Calu3 (cell line): ENCODE measurements around the gene CNGA4. TPM values are rescaled to one million over a fixed set of nuclear protein-coding genes. Genes with fewer than 3 reads are reported as not detected.
A peak's percentile ranks its signal among the peaks of the same experiment; 100 is the strongest.

Experiments
- BruUV-seq: library from RNA; stranded (reverse); fragments of 400-500 nt; replicated peaks from 2 replicates; lab custom pipeline; 2021; lab: Mats Ljungman, UMichigan
- CTCF ChIA-PET: fragments of 300-600 bp; sonication (Branson Sonifier 250); formaldehyde crosslinking; loops from one replicate; lab custom pipeline; 2022; ENCODE audit warnings: antibody characterized with exemption; lab: Charles Lee
- DNase-seq: peaks from one replicate; pipeline ENCODE4 v3.0.0; 2022
- H3K27ac Mint-ChIP-seq: one replicate; pipeline ENCODE4 v1.8.0; 2022; ENCODE audit warnings: mixed read lengths; ENCODE audit not compliant: unreplicated experiment
- H3K27me3 Mint-ChIP-seq: one replicate; pipeline ENCODE4 v1.8.0; 2022; ENCODE audit warnings: mixed read lengths; ENCODE audit not compliant: unreplicated experiment
- H3K36me3 Mint-ChIP-seq: one replicate; pipeline ENCODE4 v1.8.0; 2022; ENCODE audit warnings: mild to moderate bottlenecking, moderate library complexity, mixed read lengths; ENCODE audit not compliant: insufficient read depth, unreplicated experiment
- H3K4me1 Mint-ChIP-seq: one replicate; pipeline ENCODE4 v1.8.0; 2022; ENCODE audit warnings: mild to moderate bottlenecking, low read depth, mixed read lengths; ENCODE audit not compliant: unreplicated experiment
- H3K4me3 Mint-ChIP-seq: one replicate; pipeline ENCODE4 v1.8.0; 2022; ENCODE audit warnings: mild to moderate bottlenecking, low read depth, moderate library complexity, mixed read lengths; ENCODE audit not compliant: unreplicated experiment
- H3K9me3 Mint-ChIP-seq: one replicate; pipeline ENCODE4 v1.8.0; 2022; ENCODE audit warnings: low read depth, mixed read lengths; ENCODE audit not compliant: unreplicated experiment
- CTCF ChIP-seq: fragments of 200-600 bp; IDR thresholded peaks from one replicate; pipeline ENCODE4 v1.8.0; 2022; ENCODE audit warnings: antibody characterized with exemption; ENCODE audit not compliant: unreplicated experiment
- intact Hi-C: fragments of 100-400 bp; cut with micrococcal nuclease; formaldehyde crosslinking; loops from one replicate; pipeline ENCODE4 v1.10.0; 2022; ENCODE audit not compliant: unreplicated experiment
- total RNA-seq: library from RNA; stranded (reverse); gene quantifications from 2 replicates; pipeline ENCODE4 v1.2.3, GENCODE V29; 2022

Gene CNGA4
- total RNA-seq, 1 experiment from 2014 or later = not detected

- no TSS peak for BruUV-seq
- DNase-seq = peak; percentile 18
- no peaks in the 10 kb centered on the region for H3K9me3 Mint-ChIP-seq
- H3K36me3 Mint-ChIP-seq = peaks cover 17% of the 10 kb centered on the region
- H3K4me3 Mint-ChIP-seq = no peak overlapping the region
- CTCF ChIA-PET = interaction anchor here (0.7 to 1.2 kb wide), 2 partner anchors 24 to 30 kb away, joined by 7 read pairs; no protein-coding TSS in a partner anchor
- no peaks in the 10 kb centered on the region for H3K27me3 Mint-ChIP-seq
- TF ChIP-seq CTCF = no peak
- intact Hi-C loops = no loop called here
- peak overlapping the region; percentile 28 for H3K27ac Mint-ChIP-seq
- peaks cover 71% of the 10 kb centered on the region for H3K4me1 Mint-ChIP-seq
Measured at GRCh38 chr11:6229911-6230310, 9.0 kb upstream of the CNGA4 start.

GRCh38 chr11:6232899-6233298, 6.0 kb upstream of the CNGA4 start:
- Mint-ChIP-seq H3K36me3 (peaks cover 23% of the 10 kb centered on the region), H3K4me3 (peak overlapping the region; percentile 95), H3K4me1 (peaks cover 43% of the 10 kb centered on the region), H3K27me3 (no peaks in the 10 kb centered on the region), H3K27ac (peak overlapping the region; percentile 57), H3K9me3 (no peaks in the 10 kb centered on the region)
- CTCF ChIA-PET = no interaction called here
- no peak for TF ChIP-seq CTCF
- BruUV-seq = no TSS peak
- intact Hi-C loops = no loop called here
- no peak for DNase-seq

- H3K36me3 Mint-ChIP-seq = peaks cover 23% of the 10 kb centered on the region
- peak overlapping the region; percentile 95 for H3K4me3 Mint-ChIP-seq
- no peak for TF ChIP-seq CTCF
- peaks cover 38% of the 10 kb centered on the region for H3K4me1 Mint-ChIP-seq
- H3K27me3 Mint-ChIP-seq = no peaks in the 10 kb centered on the region
- DNase-seq = peak; percentile 11
- H3K27ac Mint-ChIP-seq = peak overlapping the region; percentile 93
- no peaks in the 10 kb centered on the region for H3K9me3 Mint-ChIP-seq
- CTCF ChIA-PET = interaction anchor here (0.7 to 1.8 kb wide), 3 partner anchors 17 to 129 kb away, joined by 3 to 8 read pairs (median 3); no protein-coding TSS in a partner anchor
- BruUV-seq = no TSS peak
- intact Hi-C loops = loop anchor here (2.0 kb wide), 1 partner anchor 87 kb away; the partner anchor contains the start of gene CAVIN3
Measured at GRCh38 chr11:6233984-6234386, 4.9 kb upstream of the CNGA4 start.

- CTCF ChIA-PET = interaction anchor here (0.7 to 1.8 kb wide), 4 partner anchors 17 to 1186 kb away, joined by 3 to 8 read pairs (median 3); no protein-coding TSS in a partner anchor
- peak; percentile 99 for DNase-seq
- Mint-ChIP-seq H3K36me3 (peaks cover 23% of the 10 kb centered on the region), H3K27ac (peak within 1 kb of the TSS; percentile 93), H3K4me3 (peak within 1 kb of the TSS; percentile 95), H3K4me1 (peaks cover 33% of the 10 kb centered on the region), H3K27me3 (no peaks in the 10 kb centered on the region), H3K9me3 (no peaks in the 10 kb centered on the region)
- intact Hi-C loops = loop anchor here (2.0 kb wide), 1 partner anchor 86 kb away; the partner anchor contains the start of gene CAVIN3
- TF ChIP-seq CTCF = no peak
- no TSS peak for BruUV-seq
Measured at GRCh38 chr11:6234387-6235107, 4.3 kb upstream of the CNGA4 start, which contains the start of gene FHIP1B. Gene FHIP1B, minus strand, starts transcription at chr11:6234636. Its CDS starts 10,120 bp downstream, at chr11:6224516.
